GM12878 (cell line): ENCODE results near the gene CDR2. TPM values are rescaled to one million over a fixed set of nuclear protein-coding genes. Genes with fewer than 3 reads are reported as not detected.

Experiments used
- ATAC-seq: fragments of 200-7000 bp; cut with Tn5 transposase; 3 replicates; pipeline ENCODE4 v1.9.1; 2020; ENCODE audit warnings: mild to moderate bottlenecking, moderate library complexity
- BruUV-seq: library from RNA; stranded (reverse); fragments of 400-500 nt; replicated peaks from 2 replicates; lab custom pipeline; 2021; lab: Mats Ljungman, UMichigan
- CTCF ChIA-PET: fragments of 300-600 bp; sonication (Branson Sonifier 250); formaldehyde crosslinking; extraction: SDS; loops from one replicate; lab custom pipeline; 2021; ENCODE audit warnings: inconsistent platforms; lab: Yijun Ruan, JAX
- POLR2A ChIA-PET: fragments of 350-600 bp; formaldehyde crosslinking; extraction: SDS; loops from one replicate; lab custom pipeline; 2021; ENCODE audit warnings: inconsistent platforms; lab: Charles Lee
- RAD21 ChIA-PET: fragments of 300-600 bp; sonication (Branson Sonifier 250); formaldehyde crosslinking; loops from one replicate; lab custom pipeline; 2023; ENCODE audit warnings: antibody characterized with exemption; ENCODE audit not compliant: unreplicated experiment; lab: Charles Lee
- SMC1A ChIA-PET: fragments of 300-600 bp; sonication (Branson Sonifier 250); formaldehyde crosslinking; loops from one replicate; lab custom pipeline; 2023; ENCODE audit not compliant: unreplicated experiment, uncharacterized antibody; lab: Charles Lee
- DNase-seq: peaks from one replicate; pipeline ENCODE4 v3.0.0-alpha.2; 2011; ENCODE audit warnings: low read depth, low spot score
- FAIRE-seq: peaks from 3 replicates; lab custom pipeline; 2011; peaks lifted over from hg19 to GRCh38; lab: Jason Lieb, UNC
- H2AFZ ChIP-seq: 2 replicates; pipeline ENCODE4 v1.6.0; 2011; ENCODE audit warnings: low read depth, low read length, control low read depth; ENCODE audit not compliant: control insufficient read depth
- H3K27ac ChIP-seq: 2 replicates; pipeline ENCODE4 v1.5.1; 2011; ENCODE audit warnings: control low read depth; ENCODE audit not compliant: control insufficient read depth, insufficient read depth
- H3K27me3 ChIP-seq, 2 experiments: replicated peaks in 1 of 2; 2 replicates each; pipeline versions ENCODE4 v1.6.0 to v1.6.1; 2011; ENCODE audit warnings: low read length in 1 of 2; ENCODE audit not compliant: control insufficient read depth in 2 of 2, insufficient read depth in 2 of 2
- H3K36me3 ChIP-seq, 2 experiments: 2 replicates each; pipeline ENCODE4 v1.5.1; 2011; ENCODE audit warnings: low read length in 1 of 2; ENCODE audit not compliant: control insufficient read depth in 2 of 2, insufficient read depth in 2 of 2
- H3K4me1 ChIP-seq: 2 replicates; pipeline ENCODE4 v1.6.1; 2011; ENCODE audit warnings: mild to moderate bottlenecking, low read length, moderate library complexity, mixed read lengths; ENCODE audit not compliant: control insufficient read depth, insufficient read depth
- H3K4me2 ChIP-seq: 2 replicates; pipeline ENCODE4 v1.6.0; 2011; ENCODE audit warnings: control low read depth; ENCODE audit not compliant: control insufficient read depth, insufficient read depth
- H3K4me3 ChIP-seq: fragments of 200-600 bp; sonication (generic); 2 replicates; pipeline ENCODE4 v1.5.1; 2016
- H3K79me2 ChIP-seq: 2 replicates; pipeline ENCODE4 v1.6.0; 2011; ENCODE audit warnings: low read length; ENCODE audit not compliant: control insufficient read depth, insufficient read depth
- H3K9ac ChIP-seq: 2 replicates; pipeline ENCODE4 v1.8.0; 2011; ENCODE audit warnings: low read length, control low read depth, mixed read lengths; ENCODE audit not compliant: control insufficient read depth, insufficient read depth
- H3K9me3 ChIP-seq: replicated peaks from 3 replicates; pipeline ENCODE4 v1.5.1; 2011; ENCODE audit warnings: mild to moderate bottlenecking, low read length; ENCODE audit not compliant: control insufficient read depth, insufficient read depth
- H4K20me1 ChIP-seq: 2 replicates; pipeline ENCODE4 v1.6.0; 2011; ENCODE audit not compliant: control insufficient read depth, insufficient read depth
- POLR2AphosphoS2 ChIP-seq: IDR thresholded peaks from 2 replicates; pipeline ENCODE4 v1.6.1; 2011; ENCODE audit warnings: low read depth, mild to moderate bottlenecking, low read length, improper control_type of control experiment, moderate library complexity
- SMARCA5 ChIP-seq: fragments of 450-650 bp; IDR thresholded peaks from 2 replicates; pipeline ENCODE4 v1.6.1; 2017; ENCODE audit warnings: mild to moderate bottlenecking
- TCF12 ChIP-seq: IDR thresholded peaks from 2 replicates; pipeline ENCODE4 v1.6.1; 2011; ENCODE audit warnings: low read depth, mild to moderate bottlenecking, low read length
- YBX1 ChIP-seq: fragments of 450-650 bp; IDR thresholded peaks from 2 replicates; pipeline ENCODE4 v1.6.1; 2016; ENCODE audit warnings: antibody characterized with exemption
- WGBS: methylation state at CpG from one replicate; pipeline ENCODE4 v1.1.6; 2016; ENCODE audit warnings: low lambda C conversion rate; ENCODE audit not compliant: insufficient replicate concordance, insufficient coverage; ENCODE audit errors: missing lambda C conversion rate; 5-methylcytosine and 5-hydroxymethylcytosine counted together
- in situ Hi-C: fragments of 300-500 bp; cut with MboI; formaldehyde crosslinking; loops from 9 replicates; pipeline ENCODE4 v1.14.3; 2018; ENCODE audit warnings: mixed read lengths
- intact Hi-C: fragments of 100-400 bp; cut with micrococcal nuclease; formaldehyde crosslinking; loops from one replicate; pipeline ENCODE4 v1.14.2; 2022; ENCODE audit not compliant: unreplicated experiment
- polyA plus RNA-seq, 11 experiments: library from polyadenylated mRNA; depleted of rRNA in 4 of 11; unstranded in 6 of 11; stranded (reverse) in 5 of 11; fragments of >200 nt; fragmentation: Nextera tagmentation in 4 of 11; fragmentation: Illumina TruSeq in 1 of 11; extraction: Ambion mirVana in 4 of 11; extraction: Trizol in 1 of 11; gene quantifications; 1 replicate in 1 of 11; 2 replicates in 10 of 11; pipeline versions ENCODE4 v1.2.1 to v1.2.3, GENCODE V29; 2011 to 2016; ENCODE audit warnings: inconsistent platforms in 2 of 11, missing spikeins in 2 of 11, low read depth in 1 of 11
- total RNA-seq, 4 experiments: library from RNA; depleted of rRNA in 3 of 4; stranded (reverse); fragments of >200 nt in 3 of 4; fragmentation: Illumina TruSeq in 1 of 4; extraction: Trizol in 1 of 4; gene quantifications; 2 replicates each; pipeline versions ENCODE4 v1.2.1 to v1.2.3, GENCODE V29; 2013 to 2021

CDR2 gene
- total and polyA plus RNA-seq, 10 of the 15 experiments (the other 5 are each of a cell fraction or from before 2014, with no cell fraction given), result 4.8 to 24.3 (median 19.2) TPM

GRCh38 chr16:22326369-22326652, 48.1 kb downstream of the CDR2 start:
- no peak overlapping the region for H3K4me2 ChIP-seq
- TF ChIP-seq YBX1 (no peak), TCF12 (no peak), SMARCA5 (no peak)
- no peak overlapping the region for H3K27ac ChIP-seq
- no peaks in the 10 kb centered on the region for H3K9me3 ChIP-seq
- RAD21 ChIA-PET, result no interaction called here
- intact Hi-C loops (no loop called here), in situ Hi-C loops (loop anchor here (10.0 kb wide), 4 partner anchors 348 to 1172 kb away; partner anchors contain the start of genes DNAH3 and LDAF1)
- peaks cover 20 to 49% of the 10 kb centered on the region in 2 experiments for H3K36me3 ChIP-seq
- H3K27me3 ChIP-seq, result no peaks in the 10 kb centered on the region
- SMC1A ChIA-PET, result no interaction called here
- 0 out of 2 replicates have a peak, but pooled peaks cover 2% of the 10 kb centered on the region for H3K79me2 ChIP-seq
- H4K20me1 ChIP-seq, result no peaks in the 10 kb centered on the region
- DNase-seq, result no peak
- H2AFZ ChIP-seq, result no peak overlapping the region
- H3K4me3 ChIP-seq, result no peak overlapping the region
- no peak for FAIRE-seq
- no peaks in the 10 kb centered on the region for H3K4me1 ChIP-seq
- no TSS peak for BruUV-seq
- H3K9ac ChIP-seq, result no peak overlapping the region
- POLR2A ChIA-PET, result no interaction called here
- WGBS, result 75% methylated on average over 4 of the region's 4 CpGs
- CTCF ChIA-PET, result no interaction called here
- no peak for ATAC-seq

GRCh38 chr16:22325598-22326368, 48.6 kb downstream of the CDR2 start:
- ATAC-seq (no peak), DNase-seq (no peak), FAIRE-seq (no peak)
- H4K20me1 ChIP-seq, result no peaks in the 10 kb centered on the region
- ChIA-PET SMC1A (no interaction called here), RAD21 (no interaction called here), CTCF (no interaction called here), POLR2A (no interaction called here)
- no peaks in the 10 kb centered on the region for H3K4me1 ChIP-seq
- intact Hi-C loops (no loop called here), in situ Hi-C loops (loop anchor here (10.0 kb wide), 4 partner anchors 349 to 1171 kb away; partner anchors contain the start of genes DNAH3 and LDAF1)
- H3K9me3 ChIP-seq, result no peaks in the 10 kb centered on the region
- H3K27ac ChIP-seq, result no peak overlapping the region
- no peak overlapping the region for H3K4me3 ChIP-seq
- WGBS, result 95% methylated on average over 35 of the region's 46 CpGs
- no peak overlapping the region for H2AFZ ChIP-seq
- no peak overlapping the region for H3K4me2 ChIP-seq
- TF ChIP-seq POLR2AphosphoS2, result no peak
- no peaks in the 10 kb centered on the region for H3K27me3 ChIP-seq
- peaks cover 21 to 49% of the 10 kb centered on the region in 2 experiments for H3K36me3 ChIP-seq
- no TSS peak for BruUV-seq
- H3K79me2 ChIP-seq, result 0 out of 2 replicates have a peak, but pooled peaks cover 2% of the 10 kb centered on the region
- H3K9ac ChIP-seq, result no peak overlapping the region
